GM19240 (cell line): ENCODE measurements around the gene LEF1.

Experiments
- DNase-seq: peaks from one replicate; pipeline ENCODE4 v3.0.0; 2011; ENCODE audit warnings: low spot score; ENCODE audit not compliant: insufficient read length

LEF1 gene

DNA sequence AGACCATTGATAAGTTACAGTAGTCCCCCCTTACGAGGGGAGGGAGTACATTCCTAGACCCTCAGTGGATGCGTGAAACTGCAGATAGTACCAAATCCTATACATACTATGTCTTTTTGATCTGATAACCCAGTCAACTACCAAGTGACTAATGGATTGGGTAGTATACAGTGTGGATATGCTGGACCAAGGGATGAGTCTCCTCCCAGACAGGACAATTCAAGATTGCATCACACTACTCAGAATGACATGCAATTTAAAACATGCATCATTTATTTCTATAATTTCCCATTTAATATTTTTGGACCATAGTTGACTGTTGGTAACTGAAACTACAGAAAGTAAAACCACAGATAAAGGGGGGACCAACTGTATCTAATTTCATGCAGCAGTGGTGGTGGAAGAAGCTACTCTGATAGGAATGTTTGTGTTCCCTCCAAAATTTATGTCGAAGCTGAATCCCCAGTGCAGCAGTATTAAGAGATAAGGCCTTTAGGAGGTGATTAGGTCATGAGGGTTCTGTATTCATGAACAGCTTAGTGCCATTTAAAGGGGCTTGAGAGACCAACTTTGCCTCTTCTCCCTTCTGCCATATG lies 167.1 kb downstream of the LEF1 start:
- DNase-seq = no peak

DNA sequence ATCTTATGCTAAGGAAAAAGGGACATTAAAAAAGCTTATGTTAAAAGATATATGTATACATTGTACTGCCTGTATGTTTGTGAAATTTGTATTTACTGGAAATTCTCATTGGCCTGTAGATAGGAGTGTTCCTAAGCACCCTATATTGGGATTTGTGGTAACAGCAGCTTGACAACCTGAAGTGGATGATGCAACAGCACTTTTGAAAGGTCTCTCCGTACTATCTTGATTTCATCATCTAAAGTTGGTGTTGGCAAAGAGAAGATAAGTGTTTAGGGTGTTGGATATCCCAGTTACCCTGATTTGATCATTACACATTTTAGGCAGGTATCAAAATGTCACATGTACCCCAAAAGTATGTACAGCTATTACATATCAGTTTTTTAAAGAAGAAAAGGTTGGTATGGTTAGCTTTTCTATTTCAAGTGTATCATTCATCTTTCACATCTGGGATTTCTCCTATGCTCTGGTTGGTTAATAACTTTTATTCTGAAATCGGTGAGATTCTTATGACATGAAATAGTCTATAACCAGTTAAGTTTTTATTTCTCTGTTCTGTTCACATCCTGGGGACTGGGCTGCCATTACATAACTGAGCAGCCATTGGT lies 168.7 kb downstream of the LEF1 start:
- DNase-seq = no peak

DNA sequence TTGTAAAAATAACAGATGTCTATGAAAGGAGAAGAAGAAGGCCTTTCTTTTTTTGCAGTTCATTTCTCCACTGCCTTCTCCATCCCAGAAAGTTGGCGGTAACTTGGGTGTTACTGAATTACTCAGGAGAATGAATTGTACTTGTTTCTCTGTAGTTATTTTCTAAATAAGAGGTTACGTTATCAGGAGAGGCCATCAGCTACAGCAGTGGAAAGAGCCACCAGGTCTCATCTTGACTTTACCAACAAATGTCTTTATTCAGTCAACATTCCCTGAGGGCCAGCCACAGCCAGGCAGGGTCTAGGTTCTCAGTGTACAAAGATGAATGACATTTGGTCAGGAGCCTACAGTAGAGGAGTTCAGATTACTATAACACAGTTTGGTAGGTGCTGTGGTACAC lies 170.9 kb downstream of the LEF1 start:
- DNase-seq = no peak
